ENCODE data around the gene BCAP31. TPM values are rescaled to one million over a fixed set of nuclear protein-coding genes. Genes with fewer than 3 reads are reported as not detected.

The BCAP31 gene
- total RNA-seq, 1 experiment from 2014 or later = 432 TPM

DNA sequence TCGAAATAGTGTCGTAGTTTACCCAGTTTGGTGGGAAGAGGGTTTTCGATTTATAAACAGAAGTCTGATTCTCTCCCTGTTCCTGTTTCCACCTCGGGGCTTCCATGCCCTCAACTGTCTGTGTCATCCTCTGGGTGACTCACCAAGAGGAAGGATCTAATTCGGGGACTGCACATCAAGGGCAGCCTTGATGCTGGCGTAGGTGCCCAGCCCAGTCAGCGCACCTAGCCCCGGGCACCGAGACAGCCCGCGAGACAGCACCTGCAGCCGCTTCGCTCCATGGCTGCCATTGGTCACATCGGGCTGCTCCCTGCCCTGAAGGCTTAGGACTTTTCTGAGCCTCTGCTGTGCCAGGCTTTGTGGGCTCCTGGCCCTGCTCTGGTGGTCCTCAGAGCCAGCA is 8.2 kb upstream of the BCAP31 start:
- in situ Hi-C loops (cut with HindIII; ENCODE audit: low pct_unique_long_range_greater_than_20kb, low sequenced_read_pairs) (no loop called here), intact Hi-C loops (cut with micrococcal nuclease; ENCODE audit: unreplicated experiment) (no loop called here)
- 0 out of 2 replicates have a peak, but pooled peaks cover 3% of the 10 kb centered on the region for H3K9me3 ChIP-seq (ENCODE audit: control insufficient read depth, insufficient read depth, low read depth, low read length)
- POLR2A ChIA-PET = no interaction called here
- H3K4me3 ChIP-seq (ENCODE audit: low read depth in 2 of 2, low read length in 2 of 2) = no peak overlapping the region
- CTCF ChIA-PET = no interaction called here
- TF ChIP-seq, protein P1, sequence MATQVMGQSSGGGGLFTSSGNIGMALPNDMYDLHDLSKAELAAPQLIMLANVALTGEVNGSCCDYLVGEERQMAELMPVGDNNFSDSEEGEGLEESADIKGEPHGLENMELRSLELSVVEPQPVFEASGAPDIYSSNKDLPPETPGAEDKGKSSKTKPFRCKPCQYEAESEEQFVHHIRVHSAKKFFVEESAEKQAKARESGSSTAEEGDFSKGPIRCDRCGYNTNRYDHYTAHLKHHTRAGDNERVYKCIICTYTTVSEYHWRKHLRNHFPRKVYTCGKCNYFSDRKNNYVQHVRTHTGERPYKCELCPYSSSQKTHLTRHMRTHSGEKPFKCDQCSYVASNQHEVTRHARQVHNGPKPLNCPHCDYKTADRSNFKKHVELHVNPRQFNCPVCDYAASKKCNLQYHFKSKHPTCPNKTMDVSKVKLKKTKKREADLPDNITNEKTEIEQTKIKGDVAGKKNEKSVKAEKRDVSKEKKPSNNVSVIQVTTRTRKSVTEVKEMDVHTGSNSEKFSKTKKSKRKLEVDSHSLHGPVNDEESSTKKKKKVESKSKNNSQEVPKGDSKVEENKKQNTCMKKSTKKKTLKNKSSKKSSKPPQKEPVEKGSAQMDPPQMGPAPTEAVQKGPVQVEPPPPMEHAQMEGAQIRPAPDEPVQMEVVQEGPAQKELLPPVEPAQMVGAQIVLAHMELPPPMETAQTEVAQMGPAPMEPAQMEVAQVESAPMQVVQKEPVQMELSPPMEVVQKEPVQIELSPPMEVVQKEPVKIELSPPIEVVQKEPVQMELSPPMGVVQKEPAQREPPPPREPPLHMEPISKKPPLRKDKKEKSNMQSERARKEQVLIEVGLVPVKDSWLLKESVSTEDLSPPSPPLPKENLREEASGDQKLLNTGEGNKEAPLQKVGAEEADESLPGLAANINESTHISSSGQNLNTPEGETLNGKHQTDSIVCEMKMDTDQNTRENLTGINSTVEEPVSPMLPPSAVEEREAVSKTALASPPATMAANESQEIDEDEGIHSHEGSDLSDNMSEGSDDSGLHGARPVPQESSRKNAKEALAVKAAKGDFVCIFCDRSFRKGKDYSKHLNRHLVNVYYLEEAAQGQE (IDR thresholded peaks at IDR 0.05; ENCODE audit: insufficient read depth in 1 of 2, low read depth in 2 of 2, low read length in 1 of 2) = no peak
- TF ChIP-seq SIN3A (IDR thresholded peaks at IDR 0.05; ENCODE audit: borderline replicate concordance, insufficient read depth, low read depth, low read length) = no peak
- no peak for TF ChIP-seq TCF7L2 (IDR thresholded peaks at IDR 0.05; ENCODE audit: low read depth, low read length)
- TF ChIP-seq, protein P2, sequence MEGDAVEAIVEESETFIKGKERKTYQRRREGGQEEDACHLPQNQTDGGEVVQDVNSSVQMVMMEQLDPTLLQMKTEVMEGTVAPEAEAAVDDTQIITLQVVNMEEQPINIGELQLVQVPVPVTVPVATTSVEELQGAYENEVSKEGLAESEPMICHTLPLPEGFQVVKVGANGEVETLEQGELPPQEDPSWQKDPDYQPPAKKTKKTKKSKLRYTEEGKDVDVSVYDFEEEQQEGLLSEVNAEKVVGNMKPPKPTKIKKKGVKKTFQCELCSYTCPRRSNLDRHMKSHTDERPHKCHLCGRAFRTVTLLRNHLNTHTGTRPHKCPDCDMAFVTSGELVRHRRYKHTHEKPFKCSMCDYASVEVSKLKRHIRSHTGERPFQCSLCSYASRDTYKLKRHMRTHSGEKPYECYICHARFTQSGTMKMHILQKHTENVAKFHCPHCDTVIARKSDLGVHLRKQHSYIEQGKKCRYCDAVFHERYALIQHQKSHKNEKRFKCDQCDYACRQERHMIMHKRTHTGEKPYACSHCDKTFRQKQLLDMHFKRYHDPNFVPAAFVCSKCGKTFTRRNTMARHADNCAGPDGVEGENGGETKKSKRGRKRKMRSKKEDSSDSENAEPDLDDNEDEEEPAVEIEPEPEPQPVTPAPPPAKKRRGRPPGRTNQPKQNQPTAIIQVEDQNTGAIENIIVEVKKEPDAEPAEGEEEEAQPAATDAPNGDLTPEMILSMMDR (IDR thresholded peaks at IDR 0.05) = no peak
- TF ChIP-seq POLR2AphosphoS5 (IDR thresholded peaks at IDR 0.05; ENCODE audit: low read depth, low read length) = no peak
- no peak overlapping the region for H3K27ac ChIP-seq (ENCODE audit: low read length)
- ATAC-seq = no peak
- no peak for DNase-seq (ENCODE audit: low read depth, low spot score)
- no peaks in the 10 kb centered on the region for H3K27me3 ChIP-seq (ENCODE audit: control insufficient read depth, insufficient read depth, low read length)
- H3K36me3 ChIP-seq (ENCODE audit: control insufficient read depth, insufficient read depth, low read length) = no peaks in the 10 kb centered on the region
- no TSS peak for BruUV-seq (replicated peaks)
- peaks cover 9% of the 10 kb centered on the region for H3K4me1 ChIP-seq (ENCODE audit: control insufficient read depth, insufficient read depth, low read length)

GRCh38 chrX:153731845-153732215 is 7.6 kb upstream of the BCAP31 start:
- no TSS peak for BruUV-seq (replicated peaks)
- Histone ChIP-seq H3K4me3 (ENCODE audit: low read depth in 2 of 2, low read length in 2 of 2) (no peak overlapping the region), H3K4me1 (ENCODE audit: control insufficient read depth, insufficient read depth, low read length) (peaks cover 14% of the 10 kb centered on the region), H3K9me3 (ENCODE audit: control insufficient read depth, insufficient read depth, low read depth, low read length) (0 out of 2 replicates have a peak, but pooled peaks cover 3% of the 10 kb centered on the region), H3K27ac (ENCODE audit: low read length) (no peak overlapping the region), H3K27me3 (ENCODE audit: control insufficient read depth, insufficient read depth, low read length) (no peaks in the 10 kb centered on the region), H3K36me3 (ENCODE audit: control insufficient read depth, insufficient read depth, low read length) (no peaks in the 10 kb centered on the region)
- intact Hi-C loops (cut with micrococcal nuclease; ENCODE audit: unreplicated experiment) (no loop called here), in situ Hi-C loops (cut with HindIII; ENCODE audit: low pct_unique_long_range_greater_than_20kb, low sequenced_read_pairs) (no loop called here)
- TF ChIP-seq TCF7L2 (IDR thresholded peaks at IDR 0.05; ENCODE audit: low read depth, low read length) = no peak
- TF ChIP-seq, protein P1 (IDR thresholded peaks at IDR 0.05; ENCODE audit: insufficient read depth in 1 of 2, low read depth in 2 of 2, low read length in 1 of 2) = no peak
- TF ChIP-seq, protein P2 (IDR thresholded peaks at IDR 0.05) = no peak
- TF ChIP-seq POLR2AphosphoS5 (IDR thresholded peaks at IDR 0.05; ENCODE audit: low read depth, low read length) = no peak
- no peak for TF ChIP-seq SIN3A (IDR thresholded peaks at IDR 0.05; ENCODE audit: borderline replicate concordance, insufficient read depth, low read depth, low read length)
- DNase-seq (ENCODE audit: low read depth, low spot score) (no peak), ATAC-seq (no peak)
- CTCF ChIA-PET = no interaction called here
- POLR2A ChIA-PET = no interaction called here

Measured in Panc1 (cell line).